OCI-LY1 (cell line): Measurements from ENCODE around the gene DNAH11.

Experiments
- H2AFZ ChIP-seq: fragments of 200-600 bp; sonication (generic), shearing (Covaris generic); 2 replicates; pipeline ENCODE4 v1.6.0; 2014; ENCODE audit warnings: antibody characterized with exemption, mild to moderate bottlenecking, low read length
- H3F3A ChIP-seq: fragments of 200-600 bp; sonication (generic), shearing (Covaris generic); 2 replicates; pipeline ENCODE4 v1.6.0; 2014; ENCODE audit warnings: mild to moderate bottlenecking, antibody characterized with exemption, low read length, moderate library complexity; ENCODE audit not compliant: insufficient read depth
- H3K27ac ChIP-seq: fragments of 200-600 bp; sonication (generic); 2 replicates; pipeline ENCODE4 v1.5.1; 2014; ENCODE audit warnings: low read length, mixed run types, mild to moderate bottlenecking, low read depth; ENCODE audit not compliant: poor library complexity, severe bottlenecking
- H3K27me3 ChIP-seq: fragments of 200-600 bp; sonication (generic); 2 replicates; pipeline ENCODE4 v1.6.0; 2014; ENCODE audit warnings: antibody characterized with exemption, mild to moderate bottlenecking, low read length, moderate library complexity; ENCODE audit not compliant: insufficient read depth
- H3K36me3 ChIP-seq: fragments of 200-600 bp; sonication (generic); 2 replicates; pipeline ENCODE4 v1.6.1; 2014; ENCODE audit warnings: mild to moderate bottlenecking, antibody characterized with exemption, low read length, moderate library complexity, mixed read lengths; ENCODE audit not compliant: insufficient read depth
- H3K4me1 ChIP-seq: fragments of 200-600 bp; sonication (generic); 2 replicates; pipeline ENCODE4 v1.5.1; 2014; ENCODE audit warnings: mild to moderate bottlenecking, low read length, moderate library complexity; ENCODE audit not compliant: insufficient read depth, severe bottlenecking
- H3K4me2 ChIP-seq: fragments of 200-600 bp; sonication (generic), shearing (Covaris generic); 2 replicates; pipeline ENCODE4 v1.6.1; 2014; ENCODE audit warnings: low read length
- H3K4me3 ChIP-seq: fragments of 200-600 bp; sonication (generic); 2 replicates; pipeline ENCODE4 v1.5.1; 2014; ENCODE audit warnings: low read length, low read depth, mild to moderate bottlenecking, mixed read lengths; ENCODE audit not compliant: poor library complexity, severe bottlenecking
- H3K79me2 ChIP-seq: fragments of 200-600 bp; shearing (Covaris generic); 2 replicates; pipeline ENCODE4 v1.6.1; 2016; ENCODE audit warnings: mixed run types, low read length, mixed read lengths; ENCODE audit not compliant: insufficient read depth
- H3K9ac ChIP-seq: fragments of 200-600 bp; sonication (generic), shearing (Covaris generic); 2 replicates; pipeline ENCODE4 v1.6.1; 2014; ENCODE audit warnings: mild to moderate bottlenecking, low read length, mixed read lengths
- H3K9me2 ChIP-seq: fragments of 200-600 bp; sonication (generic), shearing (Covaris generic); 2 replicates; pipeline ENCODE4 v1.6.1; 2014; ENCODE audit warnings: low read depth, mild to moderate bottlenecking, low read length, mixed read lengths
- H3K9me3 ChIP-seq: fragments of 200-600 bp; shearing (Covaris generic); 2 replicates; pipeline ENCODE4 v1.6.1; 2014; ENCODE audit warnings: low read length, mixed read lengths
- H4K20me1 ChIP-seq: fragments of 200-600 bp; sonication (generic), shearing (Covaris generic); 2 replicates; pipeline ENCODE4 v1.6.0; 2016; ENCODE audit warnings: mild to moderate bottlenecking, low read length; ENCODE audit not compliant: insufficient read depth
- CTCF ChIP-seq: fragments of 200-600 bp; sonication (generic), shearing (Covaris generic); IDR thresholded peaks from 2 replicates; pipeline ENCODE4 v1.5.1; 2017; ENCODE audit warnings: mild to moderate bottlenecking, antibody characterized with exemption, low read length, moderate library complexity, mixed read lengths
- EZH2 ChIP-seq: fragments of 200-600 bp; sonication (generic), shearing (Covaris generic); IDR thresholded peaks from 2 replicates; pipeline ENCODE4 v1.8.0; 2017; ENCODE audit warnings: borderline replicate concordance, mixed run types, mild to moderate bottlenecking, antibody characterized with exemption, low read length, moderate library complexity, mixed read lengths

Gene DNAH11

GRCh38 chr7:21708096-21708495 is 165.3 kb downstream of the DNAH11 start:
- H3K36me3 ChIP-seq = no peaks in the 10 kb centered on the region
- H3K4me1 ChIP-seq = no peaks in the 10 kb centered on the region
- H4K20me1 ChIP-seq = no peaks in the 10 kb centered on the region
- H3K9ac ChIP-seq = no peak overlapping the region
- H2AFZ ChIP-seq = no peak overlapping the region
- no peak overlapping the region for H3K4me2 ChIP-seq
- no peak overlapping the region for H3K27ac ChIP-seq
- TF ChIP-seq EZH2 = no peak
- no peak for TF ChIP-seq CTCF
- H3K4me3 ChIP-seq = no peak overlapping the region
- no peaks in the 10 kb centered on the region for H3K27me3 ChIP-seq
- no peaks in the 10 kb centered on the region for H3F3A ChIP-seq
- no peaks in the 10 kb centered on the region for H3K9me2 ChIP-seq
- no peaks in the 10 kb centered on the region for H3K79me2 ChIP-seq
- H3K9me3 ChIP-seq = no peaks in the 10 kb centered on the region

- Histone ChIP-seq H3K4me3 (no peak overlapping the region), H3K9me3 (no peaks in the 10 kb centered on the region), H3K4me1 (no peaks in the 10 kb centered on the region), H3K27me3 (no peaks in the 10 kb centered on the region), H3F3A (no peaks in the 10 kb centered on the region), H3K36me3 (no peaks in the 10 kb centered on the region), H3K4me2 (no peak overlapping the region), H4K20me1 (no peaks in the 10 kb centered on the region), H3K9ac (no peak overlapping the region), H2AFZ (no peak overlapping the region), H3K79me2 (no peaks in the 10 kb centered on the region), H3K9me2 (no peaks in the 10 kb centered on the region), H3K27ac (no peak overlapping the region)
- TF ChIP-seq CTCF (no peak), EZH2 (no peak)
These were observed 174.5 kb downstream of the DNAH11 start for GRCh38 chr7:21717323-21717722.

- TF ChIP-seq EZH2 (no peak), CTCF (no peak)
- H3K4me1 ChIP-seq = no peaks in the 10 kb centered on the region
- no peaks in the 10 kb centered on the region for H3K9me3 ChIP-seq
- H3K27me3 ChIP-seq = no peaks in the 10 kb centered on the region
- H3F3A ChIP-seq = no peaks in the 10 kb centered on the region
- H3K9ac ChIP-seq = no peak overlapping the region
- no peak overlapping the region for H2AFZ ChIP-seq
- no peaks in the 10 kb centered on the region for H3K79me2 ChIP-seq
- no peaks in the 10 kb centered on the region for H3K9me2 ChIP-seq
- no peak overlapping the region for H3K27ac ChIP-seq
- no peak overlapping the region for H3K4me2 ChIP-seq
- no peaks in the 10 kb centered on the region for H3K36me3 ChIP-seq
- H3K4me3 ChIP-seq = no peak overlapping the region
- H4K20me1 ChIP-seq = no peaks in the 10 kb centered on the region
These were observed 175.6 kb downstream of the DNAH11 start for GRCh38 chr7:21718391-21718790.
